GM21723 (cell line): ENCODE results near the gene CLNK.

Experiments
- ATAC-seq: cut with Tn5 transposase; IDR thresholded peaks from one replicate; pipeline ENCODE4 v1.9.1; 2021; ENCODE audit warnings: mild to moderate bottlenecking, moderate library complexity; ENCODE audit not compliant: unreplicated experiment

CLNK gene

GRCh38 chr4:10664408-10664807 lies 20.2 kb downstream of the CLNK start:
- no peak for ATAC-seq

DNA sequence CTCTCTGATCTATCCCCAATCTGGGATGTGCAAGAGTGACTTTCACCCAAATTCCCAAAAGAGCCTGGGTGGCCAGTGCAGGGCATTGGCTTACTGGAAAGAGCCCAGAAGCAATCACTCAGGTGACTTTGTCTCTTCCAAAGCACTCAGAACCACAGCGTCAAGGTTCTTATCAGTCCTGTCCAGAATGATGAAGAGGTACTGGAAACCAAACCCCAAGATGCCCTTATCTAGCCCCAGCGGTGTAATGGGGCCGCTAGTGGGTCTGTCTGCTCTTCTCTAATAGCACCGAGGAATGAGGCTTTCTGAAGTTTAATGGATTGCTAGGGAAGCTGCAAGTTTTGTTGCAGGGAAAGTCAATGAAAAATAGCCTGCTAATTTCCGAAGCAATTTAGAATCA lies 21.6 kb downstream of the CLNK start:
- no peak for ATAC-seq

GRCh38 chr4:10661047-10661446 lies 23.5 kb downstream of the CLNK start:
- ATAC-seq, result no peak

DNA sequence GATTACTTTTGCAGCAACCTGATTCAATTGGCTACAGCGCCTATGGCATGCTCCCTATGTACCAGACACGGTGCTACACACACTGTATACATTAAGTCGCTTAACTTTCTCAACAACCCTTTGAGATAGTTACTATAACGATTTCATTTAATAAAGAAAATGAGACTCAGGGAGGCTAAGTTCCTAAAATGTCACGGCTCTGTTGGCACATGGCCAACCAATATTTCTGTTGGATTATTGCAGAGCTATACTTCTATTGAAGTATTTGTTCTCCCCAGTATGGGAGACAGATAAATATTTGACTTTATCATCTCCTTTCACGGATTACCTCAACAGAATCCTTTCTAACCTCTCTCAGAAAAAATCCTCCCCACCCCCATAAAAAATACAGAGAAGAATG lies 25.3 kb downstream of the CLNK start:
- no peak for ATAC-seq

DNA sequence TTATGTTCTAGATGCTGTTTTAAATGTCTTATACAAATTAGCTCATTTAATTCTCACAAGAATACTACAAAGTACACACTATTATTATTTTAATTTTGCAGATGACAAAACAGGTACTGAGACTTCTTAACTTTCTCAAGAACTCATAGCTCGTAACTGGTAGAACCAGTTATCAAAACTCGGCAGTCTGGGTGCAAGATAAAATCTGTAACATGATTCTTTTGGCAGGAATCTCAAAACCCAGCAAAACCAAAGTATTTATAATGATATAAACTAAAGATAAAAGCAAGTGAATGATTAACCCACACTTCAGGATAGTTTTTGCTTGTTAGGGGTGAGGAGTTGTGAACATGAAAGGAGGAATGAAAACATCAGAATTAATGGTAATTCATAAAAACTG lies 27.6 kb downstream of the CLNK start:
- no peak for ATAC-seq

DNA sequence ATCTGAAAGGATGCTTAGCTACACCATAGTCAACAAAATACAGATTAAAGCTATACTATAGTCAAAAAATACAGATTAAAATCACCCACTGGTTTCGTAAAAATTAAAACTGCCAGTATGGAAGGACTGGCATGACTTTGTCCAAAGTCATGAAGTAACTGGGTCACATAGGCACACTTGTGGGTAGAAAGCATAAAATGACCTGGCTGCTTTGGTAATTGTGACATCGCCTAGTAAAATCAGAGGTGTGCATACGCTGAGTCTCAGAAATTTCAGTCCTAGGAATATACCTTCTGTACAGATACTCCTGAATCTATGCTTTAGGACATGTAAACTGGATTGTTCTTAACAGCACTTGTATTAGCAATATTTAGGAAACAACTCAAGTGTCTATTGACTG lies 28.1 kb downstream of the CLNK start:
- ATAC-seq, result no peak

GRCh38 chr4:10655968-10656367 lies 28.6 kb downstream of the CLNK start:
- no peak for ATAC-seq

- ATAC-seq, result no peak
Observed at GRCh38 chr4:10648479-10648878, 36.1 kb downstream of the CLNK start.

DNA sequence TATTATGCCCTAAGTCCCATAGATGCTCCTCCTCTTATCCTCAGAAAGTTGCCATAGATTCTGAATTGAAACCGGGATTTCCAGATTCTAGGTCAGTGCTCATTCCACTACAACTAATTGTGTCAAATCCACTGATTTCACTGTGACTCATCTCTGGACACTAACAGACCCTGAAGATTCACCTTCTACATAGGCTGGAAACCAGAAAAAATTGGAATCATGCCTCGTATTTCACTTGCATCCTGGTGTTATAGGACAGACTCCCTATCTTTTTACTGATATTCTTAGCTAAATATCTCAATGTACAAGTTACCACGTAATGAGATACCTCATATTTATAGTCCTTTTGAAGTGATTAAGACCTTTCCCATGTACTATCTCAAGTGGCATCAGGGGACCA lies 36.7 kb downstream of the CLNK start:
- ATAC-seq, result no peak

DNA sequence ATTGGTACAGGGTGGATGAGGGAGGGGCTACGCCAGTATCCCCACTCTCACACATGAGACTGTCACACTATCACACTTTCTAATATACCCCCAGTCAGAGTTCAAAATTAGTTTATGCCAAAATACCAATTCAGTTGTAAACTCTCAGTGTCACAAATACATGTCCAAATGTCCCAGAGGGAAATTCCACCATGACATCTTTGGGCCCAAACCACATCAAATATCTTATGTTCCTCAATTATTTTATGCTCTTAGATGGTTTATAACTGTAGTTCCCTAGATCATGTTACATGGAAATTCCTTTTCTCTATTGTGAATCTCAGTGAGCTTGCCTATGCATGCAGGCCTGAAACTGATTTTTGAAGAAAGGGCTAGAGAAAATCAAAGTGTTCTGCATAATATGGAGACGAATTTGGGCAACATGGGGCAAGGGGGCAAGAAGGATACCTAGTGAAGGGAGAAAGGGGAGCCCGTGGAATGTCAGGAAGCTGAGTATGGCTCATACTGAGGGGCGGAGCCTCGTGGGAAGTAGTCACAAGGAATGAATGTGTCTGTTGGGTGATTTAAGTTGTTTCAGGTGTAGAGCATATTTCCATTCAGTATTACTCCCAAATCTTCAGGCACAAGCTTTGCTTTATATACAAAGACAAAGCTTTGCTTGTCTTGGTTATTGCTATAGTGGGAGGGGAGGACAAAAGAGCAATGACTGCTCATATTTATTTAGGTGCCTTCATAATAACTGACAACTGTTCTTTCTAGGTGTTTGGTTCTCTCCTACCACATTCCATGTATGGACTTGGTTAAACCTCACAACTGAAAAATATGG lies 40.8 kb downstream of the CLNK start:
- ATAC-seq, result no peak

- ATAC-seq, result no peak
Observed at GRCh38 chr4:10640561-10641201, 43.9 kb downstream of the CLNK start.

DNA sequence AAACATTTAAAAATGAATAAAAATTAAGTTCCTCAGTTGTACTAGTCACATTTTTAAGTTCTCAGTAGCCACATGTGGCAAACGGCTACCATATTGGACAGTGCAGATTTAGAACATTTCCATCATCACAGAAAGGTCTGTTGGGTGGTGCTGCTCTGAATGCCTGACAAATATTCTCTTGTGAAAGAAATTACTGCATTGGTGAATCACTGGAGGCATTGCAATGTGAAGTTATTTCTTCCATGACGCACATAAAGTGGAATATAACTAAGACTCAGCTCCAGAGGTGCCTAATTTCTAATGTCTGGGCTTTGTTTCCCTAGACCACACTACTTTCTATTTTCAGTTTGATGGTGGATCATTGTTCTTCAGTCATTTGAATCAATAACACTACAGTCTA lies 44.9 kb downstream of the CLNK start:
- ATAC-seq, result no peak

DNA sequence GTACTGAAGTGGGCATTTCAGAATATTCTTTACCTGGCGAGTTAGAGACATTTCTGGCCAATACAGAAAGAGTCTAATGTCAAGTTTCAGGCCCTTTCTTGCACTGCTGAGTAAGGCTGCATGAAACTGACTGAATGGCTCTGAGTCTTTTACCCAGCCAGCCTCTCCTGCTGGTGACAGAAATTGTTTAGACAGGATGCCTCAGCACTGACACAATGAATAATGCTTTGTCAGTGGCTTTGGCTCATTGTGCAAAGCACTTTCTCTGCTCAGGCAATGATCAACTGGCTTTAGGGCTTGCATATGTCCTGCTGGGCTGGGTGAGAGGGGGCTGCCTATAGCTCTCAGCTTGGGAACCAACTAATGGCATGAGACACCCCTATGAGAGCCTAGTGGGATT lies 45.5 kb downstream of the CLNK start:
- ATAC-seq, result no peak

- ATAC-seq, result no peak
Observed at GRCh38 chr4:10635091-10635490, 49.5 kb downstream of the CLNK start.

DNA sequence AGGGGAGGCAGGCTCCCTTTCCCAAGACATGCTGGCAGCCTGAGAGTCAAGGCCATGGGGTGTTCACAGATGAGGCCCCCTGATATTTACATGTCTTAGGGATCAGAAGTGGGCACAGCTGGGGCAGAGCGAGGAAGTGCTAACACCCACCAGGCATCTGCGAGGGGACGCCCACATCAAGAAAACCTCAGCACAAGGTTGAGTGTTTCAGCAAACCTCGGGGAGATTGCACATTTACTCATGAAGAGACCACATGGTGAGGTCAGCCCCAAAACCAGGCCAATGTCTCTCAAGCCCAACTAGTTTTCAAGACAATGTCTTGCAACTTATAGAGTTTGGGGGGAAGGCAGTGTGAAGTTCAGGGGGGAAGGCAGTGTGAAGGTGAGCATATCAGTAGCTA lies 55.2 kb downstream of the CLNK start:
- ATAC-seq, result peak; percentile 60

DNA sequence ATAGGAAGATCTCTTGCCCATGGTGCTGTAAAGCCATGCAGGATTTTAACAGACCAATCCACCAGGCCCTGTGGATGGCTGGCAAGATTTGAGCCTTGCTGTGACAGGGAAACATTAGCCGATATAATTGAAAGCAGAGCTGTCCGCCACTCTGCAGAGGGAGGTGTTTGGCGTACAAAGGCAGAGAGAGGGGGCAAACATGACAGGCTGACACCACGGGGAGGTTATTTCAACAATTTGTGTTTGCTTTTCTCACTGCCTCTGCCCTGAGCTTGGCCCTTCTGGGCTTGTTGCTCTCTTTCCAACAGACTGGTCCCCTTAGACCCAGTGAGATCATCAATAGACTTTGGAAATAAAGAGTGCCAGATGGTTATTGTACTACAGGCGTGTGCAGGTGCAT lies 59.4 kb downstream of the CLNK start:
- no peak for ATAC-seq

DNA sequence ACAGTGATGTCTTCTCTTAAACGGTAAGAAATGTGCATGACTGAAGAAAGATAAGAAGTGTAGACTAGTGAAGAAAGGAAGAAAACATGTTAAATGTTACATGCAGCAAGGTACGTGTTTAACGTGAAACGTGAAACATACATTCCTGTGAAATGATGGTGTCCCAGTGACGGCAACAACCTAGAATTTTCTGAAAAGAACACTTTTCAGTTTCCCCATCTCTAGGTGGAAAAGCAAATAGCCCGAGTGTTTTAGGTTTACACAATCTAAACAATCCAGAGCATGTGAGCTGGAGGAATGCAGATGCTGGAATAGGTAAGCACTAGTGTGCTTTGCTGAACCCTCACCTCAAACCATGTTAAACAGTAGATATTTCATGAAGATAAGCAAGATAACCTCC lies 60.7 kb downstream of the CLNK start:
- ATAC-seq, result no peak

- no peak for ATAC-seq
Observed at GRCh38 chr4:10623241-10623640, 61.3 kb downstream of the CLNK start.

- peak; percentile 85 for ATAC-seq
Observed at GRCh38 chr4:10622728-10623127, 61.8 kb downstream of the CLNK start.

- no peak for ATAC-seq
Observed at GRCh38 chr4:10620935-10621488, 63.6 kb downstream of the CLNK start.

- no peak for ATAC-seq
Observed at GRCh38 chr4:10619855-10620254, 64.7 kb downstream of the CLNK start.

GRCh38 chr4:10619220-10619619 lies 65.3 kb downstream of the CLNK start:
- ATAC-seq, result no peak
